NAMALWA (cell line): ENCODE measurements around the gene NCF4.

Source experiments
- DNase-seq: peaks from one replicate; pipeline ENCODE4 v3.0.0-alpha.2; 2015; ENCODE audit warnings: low spot score

The NCF4 gene

DNA sequence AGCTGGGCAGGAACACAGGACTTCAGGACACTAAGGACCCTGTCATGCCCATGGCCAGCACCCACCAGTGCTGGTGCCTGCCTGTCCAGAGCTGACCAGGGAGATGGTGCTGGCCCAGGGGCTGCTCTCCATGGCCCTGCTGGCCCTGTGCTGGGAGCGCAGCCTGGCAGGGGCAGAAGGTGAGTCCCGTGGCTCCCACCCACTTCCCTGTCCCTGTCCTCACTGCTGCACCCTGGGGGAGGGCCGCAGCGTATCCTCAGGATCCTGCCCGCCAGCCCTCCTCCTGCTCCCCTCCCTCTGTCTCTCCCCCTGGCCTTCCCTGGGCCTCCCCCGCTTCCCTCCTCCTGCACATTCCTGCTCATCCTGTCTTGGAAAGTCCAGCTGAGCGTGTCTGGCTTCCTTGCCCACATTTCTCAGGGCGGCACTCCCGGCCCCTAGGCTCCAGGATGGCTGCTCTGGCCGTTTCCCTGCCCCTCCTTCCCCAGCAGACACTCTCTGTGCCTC, 61.4 kb downstream of the NCF4 start:
- DNase-seq = no peak

DNA sequence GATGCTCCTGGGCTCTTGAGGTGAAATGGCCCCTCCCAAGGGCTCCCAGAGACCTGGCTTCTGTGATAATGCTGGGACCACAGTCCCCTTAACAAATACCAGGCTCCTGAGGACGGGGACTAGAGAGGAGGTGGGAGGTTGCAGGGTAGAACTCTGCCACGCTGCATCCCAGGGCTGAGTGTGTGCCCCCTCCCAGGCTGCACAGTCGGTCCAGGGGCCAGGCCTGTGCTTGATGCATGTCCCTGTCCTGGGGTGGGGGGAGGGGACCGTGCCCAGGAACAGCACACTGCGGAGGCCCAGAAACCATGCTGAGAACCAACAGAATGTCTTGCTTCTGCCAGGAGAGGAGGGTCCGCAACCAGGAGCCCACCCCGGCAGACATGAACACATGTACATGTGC, 61.9 kb downstream of the NCF4 start:
- DNase-seq = no peak

- no peak for DNase-seq
These were observed 62.5 kb downstream of the NCF4 start for GRCh38 chr22:36923131-36923788.

DNA sequence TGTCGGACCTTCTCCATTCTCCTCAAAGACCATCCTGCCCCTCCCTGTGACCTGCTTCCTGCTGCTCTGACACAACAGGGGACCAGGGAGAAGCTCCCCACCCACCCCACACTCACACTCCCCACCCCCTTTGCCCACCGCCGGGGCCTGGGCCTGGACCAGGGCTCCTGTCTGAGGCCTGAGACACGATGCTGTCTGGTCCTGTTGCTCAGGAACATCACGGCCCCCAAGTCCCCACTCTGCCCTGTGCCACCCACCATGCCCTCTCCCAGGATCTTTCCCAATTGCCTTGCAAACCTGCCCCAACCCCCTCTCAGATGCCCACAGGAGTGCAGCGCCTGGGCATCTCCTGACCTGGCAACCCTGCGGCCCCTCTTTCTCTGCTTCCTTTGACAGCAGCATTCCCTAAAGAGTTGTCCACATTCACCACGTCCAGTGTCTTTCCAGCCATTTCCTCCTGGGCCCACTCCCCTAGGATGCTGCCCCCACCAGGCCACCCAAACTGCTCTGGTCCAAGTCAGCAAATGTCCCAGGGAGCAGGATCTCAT, 63.4 kb downstream of the NCF4 start:
- no peak for DNase-seq

- DNase-seq = no peak
These were observed 64.8 kb downstream of the NCF4 start for GRCh38 chr22:36925388-36926290.

DNA sequence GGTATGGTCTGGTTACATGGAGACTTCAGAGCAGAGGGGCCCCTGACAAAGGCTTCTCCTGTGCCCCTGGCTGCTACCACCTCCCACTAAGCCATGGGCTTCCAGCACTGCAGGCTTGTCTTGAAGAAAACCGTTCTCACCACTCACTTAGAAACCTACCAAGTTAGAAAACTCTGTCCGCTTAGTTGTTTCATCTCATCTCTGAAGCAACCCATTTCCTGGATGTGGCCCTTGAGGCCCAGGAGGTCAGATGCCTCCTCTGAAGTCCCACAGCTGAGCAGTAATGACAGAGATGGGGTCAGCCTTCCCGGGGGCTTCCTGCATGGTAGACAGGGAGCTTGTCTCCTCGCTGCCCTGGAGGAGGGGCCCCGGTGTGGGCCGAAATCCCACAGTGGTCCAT, 65.5 kb downstream of the NCF4 start:
- DNase-seq = no peak

DNA sequence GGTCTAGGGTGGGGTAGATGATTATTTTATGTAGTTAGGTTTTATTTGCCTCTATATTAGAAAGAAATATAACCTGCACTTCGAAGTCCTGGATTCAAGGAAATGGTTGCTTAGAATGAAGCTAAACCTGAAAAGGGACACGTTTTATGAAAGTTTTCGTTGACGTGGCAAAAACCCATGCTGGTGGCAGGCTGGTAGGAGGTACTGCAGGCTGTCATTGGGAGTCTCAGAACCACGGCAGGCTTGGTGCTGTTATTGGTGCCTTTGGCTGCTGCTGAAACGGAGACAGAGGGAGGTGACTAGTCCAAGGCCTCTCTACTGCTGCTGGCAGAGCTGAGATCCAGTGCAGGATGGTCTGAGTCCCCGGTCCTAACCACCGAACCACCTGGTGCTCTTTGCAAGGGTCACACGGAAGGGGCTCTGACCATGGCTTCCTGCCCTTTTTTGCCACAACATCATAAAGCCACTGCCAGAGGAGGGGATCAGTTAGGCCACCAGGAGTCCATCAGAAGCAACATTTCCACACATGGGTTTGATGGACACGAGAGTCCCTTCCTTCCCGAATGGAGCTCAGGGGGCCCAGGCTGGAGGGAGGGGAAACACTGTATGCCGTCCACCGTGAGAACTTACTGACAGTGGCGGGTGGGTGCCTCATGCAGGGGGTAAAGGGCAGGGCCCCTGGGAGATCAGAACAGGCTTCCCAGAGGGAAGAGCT, 66.1 kb downstream of the NCF4 start:
- DNase-seq = no peak
